HEK293 (cell line): ENCODE results near the gene SLC3A2.

Source experiments
- ATF2 ChIP-seq: fragments of 450-650 bp; formaldehyde crosslinking; IDR thresholded peaks from 2 replicates; pipeline ENCODE4 v1.5.1; 2016; ENCODE audit warnings: missing biosample characterization, missing genetic modification characterization, low read depth
- BCL11A ChIP-seq: fragments of 450-650 bp; formaldehyde crosslinking; IDR thresholded peaks from 2 replicates; pipeline ENCODE4 v1.5.1; 2016; ENCODE audit warnings: low read depth, missing biosample characterization, missing genetic modification characterization
- BCL11B ChIP-seq: fragments of 450-650 bp; formaldehyde crosslinking; IDR thresholded peaks from 2 replicates; pipeline ENCODE4 v1.5.1; 2016; ENCODE audit warnings: low read depth, missing biosample characterization, missing genetic modification characterization
- CTCF ChIP-seq: fragments of 450-650 bp; formaldehyde crosslinking; IDR thresholded peaks from 2 replicates; pipeline ENCODE4 v1.5.1; 2016; ENCODE audit warnings: missing biosample characterization, missing genetic modification characterization
- ELK4 ChIP-seq: IDR thresholded peaks from 2 replicates; pipeline ENCODE4 v1.6.1; 2011; ENCODE audit warnings: mild to moderate bottlenecking, low read depth, low read length, borderline replicate concordance
- IKZF3 ChIP-seq: fragments of 450-650 bp; IDR thresholded peaks from 2 replicates; pipeline ENCODE4 v1.5.0; 2018; ENCODE audit warnings: missing biosample characterization, mild to moderate bottlenecking, missing genetic modification characterization, moderate library complexity
- INSM2 ChIP-seq: fragments of 450-650 bp; formaldehyde crosslinking; IDR thresholded peaks from 2 replicates; pipeline ENCODE4 v1.5.1; 2016; ENCODE audit warnings: missing biosample characterization, missing genetic modification characterization
- KLF10 ChIP-seq: fragments of 450-650 bp; IDR thresholded peaks from 2 replicates; pipeline ENCODE4 v1.5.1; 2018; ENCODE audit warnings: missing biosample characterization, mild to moderate bottlenecking, missing genetic modification characterization
- KLF16 ChIP-seq: fragments of 450-650 bp; formaldehyde crosslinking; IDR thresholded peaks from 2 replicates; pipeline ENCODE4 v1.5.1; 2017; ENCODE audit warnings: missing biosample characterization, missing genetic modification characterization
- KLF7 ChIP-seq: fragments of 450-650 bp; formaldehyde crosslinking; IDR thresholded peaks from 2 replicates; pipeline ENCODE4 v1.5.1; 2016; ENCODE audit warnings: missing biosample characterization, missing genetic modification characterization, borderline replicate concordance
- OSR2 ChIP-seq: fragments of 450-650 bp; formaldehyde crosslinking; IDR thresholded peaks from 2 replicates; pipeline ENCODE4 v1.5.1; 2016; ENCODE audit warnings: missing biosample characterization, missing genetic modification characterization
- SCRT2 ChIP-seq: fragments of 450-650 bp; formaldehyde crosslinking; IDR thresholded peaks from 2 replicates; pipeline ENCODE4 v1.5.1; 2016; ENCODE audit warnings: missing biosample characterization, missing genetic modification characterization
- SETDB1 ChIP-seq: IDR thresholded peaks from one replicate; pipeline ENCODE4 v1.6.1; 2017; ENCODE audit warnings: mild to moderate bottlenecking, low read length, moderate library complexity, mixed read lengths; ENCODE audit not compliant: insufficient read length
- ZBTB17 ChIP-seq: fragments of 450-650 bp; formaldehyde crosslinking; IDR thresholded peaks from 2 replicates; pipeline ENCODE4 v1.5.1; 2016; ENCODE audit warnings: missing biosample characterization, missing genetic modification characterization
- ZFP3 ChIP-seq: fragments of 450-650 bp; formaldehyde crosslinking; IDR thresholded peaks from 2 replicates; pipeline ENCODE4 v1.5.1; 2016; ENCODE audit warnings: low read depth, missing biosample characterization, missing genetic modification characterization
- ZNF140 ChIP-seq: fragments of 450-650 bp; formaldehyde crosslinking; IDR thresholded peaks from 2 replicates; pipeline ENCODE4 v1.5.1; 2016; ENCODE audit warnings: missing biosample characterization, missing genetic modification characterization
- ZNF16 ChIP-seq: fragments of 450-650 bp; formaldehyde crosslinking; IDR thresholded peaks from 2 replicates; pipeline ENCODE4 v1.5.1; 2016; ENCODE audit warnings: low read depth, missing biosample characterization, missing genetic modification characterization
- ZNF211 ChIP-seq: fragments of 450-650 bp; formaldehyde crosslinking; IDR thresholded peaks from 2 replicates; pipeline ENCODE4 v1.5.1; 2016; ENCODE audit warnings: low read depth, missing biosample characterization, missing genetic modification characterization
- ZNF280C ChIP-seq: fragments of 450-650 bp; formaldehyde crosslinking; IDR thresholded peaks from 2 replicates; pipeline ENCODE4 v1.5.1; 2016; ENCODE audit warnings: missing biosample characterization, missing genetic modification characterization
- ZNF391 ChIP-seq: fragments of 450-650 bp; formaldehyde crosslinking; IDR thresholded peaks from 2 replicates; pipeline ENCODE4 v1.5.1; 2016; ENCODE audit warnings: low read depth, missing biosample characterization, missing genetic modification characterization, borderline replicate concordance
- ZNF426 ChIP-seq: fragments of 450-650 bp; formaldehyde crosslinking; IDR thresholded peaks from 2 replicates; pipeline ENCODE4 v1.5.1; 2017; ENCODE audit warnings: missing biosample characterization, missing genetic modification characterization, mild to moderate bottlenecking, inconsistent platforms, moderate library complexity
- ZNF501 ChIP-seq: fragments of 450-650 bp; formaldehyde crosslinking; IDR thresholded peaks from 2 replicates; pipeline ENCODE4 v1.5.1; 2016; ENCODE audit warnings: missing biosample characterization, missing genetic modification characterization
- ZNF514 ChIP-seq: fragments of 450-650 bp; formaldehyde crosslinking; IDR thresholded peaks from 2 replicates; pipeline ENCODE4 v1.5.1; 2016; ENCODE audit warnings: missing biosample characterization, missing genetic modification characterization
- ZNF561 ChIP-seq: fragments of 450-650 bp; IDR thresholded peaks from 2 replicates; pipeline ENCODE4 v1.5.1; 2018; ENCODE audit warnings: missing biosample characterization, missing genetic modification characterization, borderline replicate concordance
- ZNF626 ChIP-seq: fragments of 450-650 bp; sonication (Bioruptor Pico); formaldehyde crosslinking; IDR thresholded peaks from 2 replicates; pipeline ENCODE4 v1.5.1; 2018; ENCODE audit warnings: missing biosample characterization, missing genetic modification characterization, inconsistent platforms
- ZNF692 ChIP-seq: fragments of 450-650 bp; formaldehyde crosslinking; IDR thresholded peaks from 2 replicates; pipeline ENCODE4 v1.5.1; 2016; ENCODE audit warnings: missing biosample characterization, missing genetic modification characterization
- ZNF707 ChIP-seq: fragments of 450-650 bp; formaldehyde crosslinking; IDR thresholded peaks from 2 replicates; pipeline ENCODE4 v1.5.1; 2016; ENCODE audit warnings: missing biosample characterization, missing genetic modification characterization
- ZNF785 ChIP-seq: fragments of 450-650 bp; formaldehyde crosslinking; IDR thresholded peaks from 2 replicates; pipeline ENCODE4 v1.5.1; 2016; ENCODE audit warnings: missing biosample characterization, missing genetic modification characterization
- ZNF791 ChIP-seq: fragments of 450-650 bp; formaldehyde crosslinking; IDR thresholded peaks from 2 replicates; pipeline ENCODE4 v1.5.1; 2016; ENCODE audit warnings: missing biosample characterization, missing genetic modification characterization
- ZXDB ChIP-seq: fragments of 450-650 bp; formaldehyde crosslinking; IDR thresholded peaks from 2 replicates; pipeline ENCODE4 v1.5.1; 2016; ENCODE audit warnings: missing biosample characterization, missing genetic modification characterization

The SLC3A2 gene

GRCh38 chr11:62880803-62881578 lies at the start of gene SLC3A2 (continued):
- no peak for TF ChIP-seq BCL11A (tag by site-specific recombination)
- TF ChIP-seq ZFP3 (tag by site-specific recombination) = no peak
- TF ChIP-seq ZNF211 (tag by site-specific recombination) = no peak
- TF ChIP-seq ZNF692 = peak; percentile 48; the same call in 1 of the 2 replicates
- peak; percentile 76 for TF ChIP-seq ZNF561 (tag by site-specific recombination)
- peak; percentile 90 for TF ChIP-seq ZBTB17
- no peak for TF ChIP-seq ZNF514 (tag by site-specific recombination)
- peak; percentile 97 for TF ChIP-seq CTCF (tag by site-specific recombination)
- TF ChIP-seq ZNF791 (tag by site-specific recombination) = no peak
- TF ChIP-seq ZNF391 (tag by site-specific recombination) = no peak
- TF ChIP-seq KLF7 (tag by site-specific recombination) = 0 out of 2 replicates have a peak, but pooled peaks have one; percentile 37
- peak; percentile 81; the same call in 1 of the 2 replicates for TF ChIP-seq ZXDB (tag by site-specific recombination)
- TF ChIP-seq ELK4 = no peak
- TF ChIP-seq KLF10 (tag by site-specific recombination) = peak; percentile 61; the same call in 1 of the 2 replicates
- no peak; the same call in 1 of the 2 replicates for TF ChIP-seq ZNF16 (tag by site-specific recombination)
- no peak for TF ChIP-seq ZNF426 (tag by site-specific recombination)
- peak; percentile 96 for TF ChIP-seq ZNF501 (tag by site-specific recombination)
- peak; percentile 50; the same call in 1 of the 2 replicates for TF ChIP-seq INSM2 (tag by site-specific recombination)
- peak; percentile 68 for TF ChIP-seq KLF16 (tag by site-specific recombination)
- TF ChIP-seq SETDB1 = no peak
- peak; percentile 86 for TF ChIP-seq OSR2 (tag by site-specific recombination)
- no peak for TF ChIP-seq IKZF3
- no peak for TF ChIP-seq ZNF280C (tag by site-specific recombination)
- TF ChIP-seq SCRT2 (tag by site-specific recombination) = no peak
- no peak for TF ChIP-seq ZNF140 (tag by site-specific recombination)
- peak; percentile 78; the same call in 1 of the 2 replicates for TF ChIP-seq BCL11B (tag by site-specific recombination)
- no peak for TF ChIP-seq ZNF785 (tag by site-specific recombination)
- TF ChIP-seq ZNF707 = no peak
- TF ChIP-seq ZNF626 (tag by site-specific recombination) = no peak
- TF ChIP-seq ATF2 = no peak
